CD4-positive, CD25-positive, alpha-beta regulatory T cell (primary cell): ENCODE data around the gene TNIP3. TPM values are rescaled to one million over a fixed set of nuclear protein-coding genes. Genes with fewer than 3 reads are reported as not detected.

Source experiments
- ATAC-seq, 2 donors: fragments of 150-1000 bp; cut with Tn5 transposase; one replicate each; pipeline ENCODE4 v1.10.0; 2021; ENCODE audit warnings: low read depth in 2 of 2, moderate number of reproducible peaks in 2 of 2, moderate library complexity in 1 of 2
- DNase-seq, 3 donors: peaks; one replicate each; pipeline versions ENCODE4 v3.0.0 to v3.0.0-alpha.2; 2012 to 2022; ENCODE audit warnings: mixed read lengths in 1 of 3
- H3K27ac ChIP-seq: one replicate; pipeline ENCODE4 v1.7.0; 2013; ENCODE audit warnings: mild to moderate bottlenecking, low read length; ENCODE audit not compliant: insufficient read depth, poor library complexity, severe bottlenecking
- H3K27me3 ChIP-seq: one replicate; pipeline ENCODE4 v1.7.0; 2013; ENCODE audit warnings: low read length; ENCODE audit not compliant: control insufficient read depth, insufficient read depth
- H3K36me3 ChIP-seq: one replicate; pipeline ENCODE4 v1.7.0; 2013; ENCODE audit warnings: mild to moderate bottlenecking, low read length, moderate library complexity; ENCODE audit not compliant: control insufficient read depth, insufficient read depth
- H3K4me1 ChIP-seq: 2 replicates; pipeline ENCODE4 v1.7.0; 2013; ENCODE audit warnings: mild to moderate bottlenecking, low read length; ENCODE audit not compliant: insufficient read depth, control insufficient read depth, poor library complexity, severe bottlenecking
- H3K4me3 ChIP-seq: one replicate; pipeline ENCODE4 v1.7.0; 2013; ENCODE audit warnings: low read depth, mild to moderate bottlenecking, low read length, moderate library complexity
- H3K9me3 ChIP-seq, 2 experiments: 1 replicate in 1 of 2; 2 replicates in 1 of 2; pipeline ENCODE4 v1.7.0; 2013; ENCODE audit warnings: low read length in 2 of 2, mild to moderate bottlenecking in 1 of 2, moderate library complexity in 1 of 2; ENCODE audit not compliant: control insufficient read depth in 2 of 2
- H3K27ac Mint-ChIP-seq, 3 donors: one replicate each; pipeline ENCODE4 v1.8.0; 2020 to 2022; ENCODE audit warnings: mild to moderate bottlenecking in 3 of 3, mixed read lengths in 3 of 3, moderate library complexity in 2 of 3
- H3K27me3 Mint-ChIP-seq: one replicate; pipeline ENCODE4 v1.8.0; 2022; ENCODE audit warnings: mild to moderate bottlenecking, mixed read lengths
- H3K36me3 Mint-ChIP-seq: one replicate; pipeline ENCODE4 v1.8.0; 2020; ENCODE audit warnings: mixed read lengths
- H3K4me1 Mint-ChIP-seq, 4 donors: one replicate each; pipeline ENCODE4 v1.8.0; 2020 to 2022; ENCODE audit warnings: mixed read lengths in 4 of 4, mild to moderate bottlenecking in 1 of 4
- H3K4me3 Mint-ChIP-seq, 4 donors: one replicate each; pipeline ENCODE4 v1.8.0; 2020 to 2022; ENCODE audit warnings: mild to moderate bottlenecking in 4 of 4, mixed read lengths in 4 of 4, moderate library complexity in 3 of 4
- H3K9me3 Mint-ChIP-seq, 7 donors: one replicate each; pipeline ENCODE4 v1.8.0; 2020 to 2022; ENCODE audit warnings: mixed read lengths in 7 of 7, mild to moderate bottlenecking in 3 of 7, moderate library complexity in 2 of 7
- polyA plus RNA-seq, 4 donors: library from polyadenylated mRNA; unstranded; fragments of 300-500 nt; fragmentation: Illumina TruSeq; gene quantifications; one replicate each; pipeline ENCODE4 v1.2.3, GENCODE V29; 2021
- total RNA-seq: library from RNA; stranded (reverse); gene quantifications from one replicate; pipeline ENCODE4 v1.2.3, GENCODE V29; 2022

Gene TNIP3
- total and polyA plus RNA-seq, 5 donors from 2014 or later = 1.3 to 2.0 (median 1.6) TPM

DNA sequence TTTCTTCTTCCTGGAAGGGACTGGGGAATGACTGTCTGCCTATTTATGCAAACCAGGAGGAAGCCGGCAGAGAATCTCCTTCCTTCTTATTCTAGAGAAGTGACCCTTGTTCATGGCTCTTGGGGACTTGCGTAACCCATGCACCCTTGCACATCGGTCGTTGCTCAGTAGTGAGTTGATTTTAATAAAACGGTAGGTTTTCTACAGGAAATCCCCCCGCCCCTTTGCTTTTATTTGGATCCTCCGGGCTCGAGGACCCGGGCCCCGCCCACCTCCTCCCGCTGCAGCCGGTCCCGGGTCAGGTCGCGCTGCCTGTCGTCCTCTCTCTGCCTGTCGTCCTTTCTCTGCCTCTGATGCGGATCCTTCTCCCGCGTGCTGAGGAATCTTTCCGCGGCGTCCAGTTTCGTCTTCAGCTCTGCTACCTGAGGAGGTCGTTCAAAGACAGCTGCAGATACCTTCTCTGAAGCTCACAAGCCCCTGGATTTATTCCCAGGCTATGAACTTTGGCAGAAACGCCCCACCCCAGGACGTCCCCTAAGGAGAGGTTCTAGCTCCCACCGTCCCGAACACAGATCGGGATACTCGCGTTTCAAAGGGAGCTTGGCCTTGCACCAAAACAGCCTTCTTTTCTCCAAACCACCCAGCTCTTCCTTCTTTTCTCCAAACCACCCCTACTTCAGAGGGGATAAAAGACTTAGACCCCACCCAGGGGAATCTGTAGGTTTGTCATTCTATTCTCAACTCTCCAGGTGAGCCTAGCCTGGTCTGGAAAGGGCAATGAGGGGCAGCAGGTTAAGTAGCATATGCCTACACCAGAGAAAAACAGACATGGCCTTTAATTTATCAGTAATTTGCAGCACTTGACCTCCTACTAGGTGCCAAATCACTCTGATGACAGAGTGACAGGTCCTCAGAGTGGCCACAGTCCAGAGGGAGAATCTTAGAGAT is 7.0 kb downstream of the TNIP3 start:
- peaks cover 21 to 49% (median 32%) of the 10 kb centered on the region in 4 donors for H3K4me1 Mint-ChIP-seq
- H3K36me3 Mint-ChIP-seq = no peaks in the 10 kb centered on the region

GRCh38 chr4:121155893-121156292 is 8.2 kb downstream of the TNIP3 start:
- Mint-ChIP-seq H3K27me3 (no peaks in the 10 kb centered on the region), H3K4me3 (peak overlapping the region in 3 of 4 donors; percentile 52 to 96 (median 52)), H3K9me3 (peaks cover 0 to 3% (median 0%) of the 10 kb centered on the region in 7 donors), H3K27ac (peak overlapping the region; percentile 10 to 84 (median 49)), H3K4me1 (peaks cover 21 to 59% (median 38%) of the 10 kb centered on the region in 4 donors), H3K36me3 (no peaks in the 10 kb centered on the region)
- no peak for ATAC-seq
- Histone ChIP-seq H3K4me1 (peaks cover 35% of the 10 kb centered on the region), H3K9me3 (no peaks in the 10 kb centered on the region), H3K4me3 (no peak overlapping the region), H3K36me3 (no peaks in the 10 kb centered on the region), H3K27me3 (no peaks in the 10 kb centered on the region), H3K27ac (no peak overlapping the region)
- DNase-seq = no peak

More for the DNA sequence above, 7.0 kb downstream of the TNIP3 start:
- H3K27ac ChIP-seq = no peak overlapping the region
- ATAC-seq (peak; percentile 18 to 48), DNase-seq (peak; percentile 3 to 22 (median 20))
- no peaks in the 10 kb centered on the region for H3K27me3 ChIP-seq
- Mint-ChIP-seq H3K9me3 (peaks cover 0 to 3% (median 0%) of the 10 kb centered on the region in 7 donors), H3K27me3 (no peaks in the 10 kb centered on the region), H3K27ac (peak overlapping the region in 2 of 3 donors; percentile 83 to 94), H3K4me3 (peak overlapping the region; percentile 90 to 96 (median 93))
- H3K36me3 ChIP-seq = no peaks in the 10 kb centered on the region
- peak overlapping the region; percentile 80 for H3K4me3 ChIP-seq
- H3K9me3 ChIP-seq = no peaks in the 10 kb centered on the region
- peaks cover 35% of the 10 kb centered on the region for H3K4me1 ChIP-seq

DNA sequence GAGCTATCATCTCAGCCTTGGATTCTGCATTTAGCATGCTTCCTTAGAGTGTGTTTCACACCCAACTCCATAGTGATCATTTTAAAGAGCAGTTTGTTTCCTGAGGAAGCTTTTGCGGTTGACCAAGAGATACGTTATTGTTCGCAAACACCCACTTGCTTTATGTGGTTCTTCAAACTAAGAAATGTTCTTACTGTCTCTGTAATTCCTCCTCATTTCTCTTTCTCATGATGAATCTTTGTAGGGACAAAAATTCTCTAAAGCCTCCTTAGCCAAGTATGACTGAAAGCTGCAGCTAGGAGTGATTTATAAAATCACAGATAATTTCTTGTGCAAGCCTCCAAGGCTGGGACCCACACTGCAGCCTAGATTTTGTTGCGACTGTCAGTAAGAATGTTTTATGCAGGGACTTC is 10.0 kb downstream of the TNIP3 start:
- Histone ChIP-seq H3K27me3 (no peaks in the 10 kb centered on the region), H3K4me3 (peak overlapping the region; percentile 68), H3K27ac (peak overlapping the region; percentile 35), H3K4me1 (peaks cover 35% of the 10 kb centered on the region), H3K36me3 (no peaks in the 10 kb centered on the region), H3K9me3 (no peaks in the 10 kb centered on the region)
- Mint-ChIP-seq H3K9me3 (no peaks in the 10 kb centered on the region), H3K36me3 (no peaks in the 10 kb centered on the region), H3K4me1 (peaks cover 21 to 69% (median 41%) of the 10 kb centered on the region in 4 donors), H3K27ac (peak overlapping the region; percentile 61 to 88 (median 84)), H3K27me3 (no peaks in the 10 kb centered on the region), H3K4me3 (peak overlapping the region; percentile 18 to 82 (median 80))
- peak in 2 of 3 donors; percentile 54 to 70 for DNase-seq
- peak; percentile 52 to 64 for ATAC-seq

- no peaks in the 10 kb centered on the region for H3K27me3 Mint-ChIP-seq
- no peak overlapping the region for H3K27ac Mint-ChIP-seq
- Histone ChIP-seq H3K27ac (no peak overlapping the region), H3K4me3 (no peak overlapping the region), H3K4me1 (peaks cover 29% of the 10 kb centered on the region), H3K9me3 (no peaks in the 10 kb centered on the region), H3K27me3 (no peaks in the 10 kb centered on the region), H3K36me3 (no peaks in the 10 kb centered on the region)
- no peaks in the 10 kb centered on the region for H3K9me3 Mint-ChIP-seq
- DNase-seq = no peak
- ATAC-seq = no peak
- no peaks in the 10 kb centered on the region for H3K36me3 Mint-ChIP-seq
- no peak overlapping the region for H3K4me3 Mint-ChIP-seq
- H3K4me1 Mint-ChIP-seq = peaks cover 27 to 74% (median 39%) of the 10 kb centered on the region in 4 donors
These were observed 12.2 kb downstream of the TNIP3 start for GRCh38 chr4:121151942-121152341.

DNA sequence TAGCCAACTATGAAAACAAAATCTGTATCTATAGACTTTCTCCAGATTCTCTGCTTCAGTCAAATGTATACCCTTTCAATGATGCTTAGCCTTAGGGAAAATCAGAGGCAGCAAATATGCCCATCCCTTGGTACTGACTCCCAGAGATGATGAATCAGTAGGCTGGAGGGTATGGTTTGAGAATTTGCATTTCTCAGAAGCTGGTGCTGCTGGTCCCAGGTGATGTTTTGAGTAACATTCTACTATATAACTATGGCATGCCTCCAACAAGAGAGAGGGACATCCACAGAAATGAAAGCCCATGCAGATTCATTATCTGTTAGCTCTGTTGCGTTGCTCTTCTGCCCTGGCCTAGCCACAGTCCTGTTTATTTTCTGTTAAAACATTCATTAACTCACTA is 13.6 kb downstream of the TNIP3 start:
- Mint-ChIP-seq H3K27ac (no peak overlapping the region), H3K27me3 (no peaks in the 10 kb centered on the region), H3K36me3 (no peaks in the 10 kb centered on the region), H3K4me1 (peaks cover 22 to 65% (median 31%) of the 10 kb centered on the region in 4 donors), H3K9me3 (no peaks in the 10 kb centered on the region), H3K4me3 (no peak overlapping the region)
- DNase-seq = no peak
- peaks cover 22% of the 10 kb centered on the region for H3K4me1 ChIP-seq
- H3K4me3 ChIP-seq = no peak overlapping the region
- no peaks in the 10 kb centered on the region for H3K27me3 ChIP-seq
- no peak for ATAC-seq
- no peak overlapping the region for H3K27ac ChIP-seq
- no peaks in the 10 kb centered on the region for H3K36me3 ChIP-seq
- no peaks in the 10 kb centered on the region for H3K9me3 ChIP-seq

GRCh38 chr4:121150003-121150402 is 14.1 kb downstream of the TNIP3 start:
- Histone ChIP-seq H3K4me3 (no peak overlapping the region), H3K27me3 (no peaks in the 10 kb centered on the region), H3K9me3 (no peaks in the 10 kb centered on the region), H3K27ac (no peak overlapping the region), H3K4me1 (peaks cover 20% of the 10 kb centered on the region), H3K36me3 (no peaks in the 10 kb centered on the region)
- Mint-ChIP-seq H3K36me3 (no peaks in the 10 kb centered on the region), H3K27me3 (no peaks in the 10 kb centered on the region), H3K27ac (no peak overlapping the region), H3K4me3 (no peak overlapping the region), H3K4me1 (peaks cover 22 to 60% (median 30%) of the 10 kb centered on the region in 4 donors), H3K9me3 (no peaks in the 10 kb centered on the region)
- ATAC-seq (no peak), DNase-seq (no peak)

GRCh38 chr4:121148621-121149020 is 15.5 kb downstream of the TNIP3 start:
- H3K27ac ChIP-seq = no peak overlapping the region
- Mint-ChIP-seq H3K4me3 (peak overlapping the region in 1 of 4 donors; percentile 7), H3K27ac (no peak overlapping the region), H3K9me3 (no peaks in the 10 kb centered on the region), H3K4me1 (peaks cover 11 to 52% (median 18%) of the 10 kb centered on the region in 4 donors), H3K36me3 (no peaks in the 10 kb centered on the region), H3K27me3 (no peaks in the 10 kb centered on the region)
- ATAC-seq (no peak), DNase-seq (no peak)
- peaks cover 6% of the 10 kb centered on the region for H3K4me1 ChIP-seq
- no peaks in the 10 kb centered on the region for H3K27me3 ChIP-seq
- H3K4me3 ChIP-seq = no peak overlapping the region
- no peaks in the 10 kb centered on the region for H3K36me3 ChIP-seq
- no peaks in the 10 kb centered on the region for H3K9me3 ChIP-seq
